ENCODE data around the gene GDPGP1.

The GDPGP1 gene

GRCh38 chr15:90211009-90211408 lies 23.0 kb upstream of the GDPGP1 start:
- DNase-seq (ENCODE audit: low spot score): no peak

GRCh38 chr15:90211440-90212143 lies 22.4 kb upstream of the GDPGP1 start:
- in situ Hi-C loops (cut with MboI; ENCODE audit: low sequenced_read_pairs, unreplicated experiment): no loop called here
- no peak for DNase-seq (ENCODE audit: low spot score)
- TF ChIP-seq CTCF (IDR thresholded peaks at IDR 0.05; ENCODE audit: borderline replicate concordance, control extremely low read depth, extremely low read depth, insufficient read depth, missing control alignments): no peak

More at GRCh38 chr15:90211009-90211408, 23.0 kb upstream of the GDPGP1 start:
- in situ Hi-C loops (cut with MboI; ENCODE audit: low sequenced_read_pairs, unreplicated experiment): no loop called here
- no peak for TF ChIP-seq CTCF (IDR thresholded peaks at IDR 0.05; ENCODE audit: borderline replicate concordance, control extremely low read depth, extremely low read depth, insufficient read depth, missing control alignments)

- in situ Hi-C loops (cut with MboI; ENCODE audit: low sequenced_read_pairs, unreplicated experiment): no loop called here
- no peak for TF ChIP-seq CTCF (IDR thresholded peaks at IDR 0.05; ENCODE audit: borderline replicate concordance, control extremely low read depth, extremely low read depth, insufficient read depth, missing control alignments)
- no peak for DNase-seq (ENCODE audit: low spot score)
Observed at GRCh38 chr15:90212221-90213098, 21.5 kb upstream of the GDPGP1 start.

- in situ Hi-C loops (cut with MboI; ENCODE audit: low sequenced_read_pairs, unreplicated experiment): no loop called here
- no peak for DNase-seq (ENCODE audit: low spot score)
- no peak for TF ChIP-seq CTCF (IDR thresholded peaks at IDR 0.05; ENCODE audit: borderline replicate concordance, control extremely low read depth, extremely low read depth, insufficient read depth, missing control alignments)
Observed at GRCh38 chr15:90213122-90213817, 20.7 kb upstream of the GDPGP1 start.

GRCh38 chr15:90213818-90214204 lies 20.2 kb upstream of the GDPGP1 start:
- in situ Hi-C loops (cut with MboI; ENCODE audit: low sequenced_read_pairs, unreplicated experiment): no loop called here
- DNase-seq (ENCODE audit: low spot score): no peak
- TF ChIP-seq CTCF (IDR thresholded peaks at IDR 0.05; ENCODE audit: borderline replicate concordance, control extremely low read depth, extremely low read depth, insufficient read depth, missing control alignments): no peak

- no peak for DNase-seq (ENCODE audit: low spot score)
Observed at GRCh38 chr15:90214553-90215196, 19.3 kb upstream of the GDPGP1 start.

More at GRCh38 chr15:90214553-90215196, 19.3 kb upstream of the GDPGP1 start:
- in situ Hi-C loops (cut with MboI; ENCODE audit: low sequenced_read_pairs, unreplicated experiment): loop anchor here (5.0 kb wide), 1 partner anchor 62 kb away; no protein-coding TSS in a partner anchor
- TF ChIP-seq CTCF (IDR thresholded peaks at IDR 0.05; ENCODE audit: borderline replicate concordance, control extremely low read depth, extremely low read depth, insufficient read depth, missing control alignments): no peak

Measured in GM13976 (cell line).